GM10266 (cell line): Measurements from ENCODE around the gene EIF5B.

Experiments
- DNase-seq: peaks from one replicate; pipeline ENCODE4 v3.0.0; 2012; ENCODE audit errors: extremely low spot score
- TF ChIP-seq, protein P1 (sequence below): IDR thresholded peaks from 2 replicates; pipeline ENCODE4 v1.5.1; 2012; ENCODE audit warnings: mild to moderate bottlenecking, low read depth; ENCODE audit not compliant: control insufficient read depth, insufficient read depth; ENCODE audit errors: missing control alignments

The EIF5B gene

DNA sequence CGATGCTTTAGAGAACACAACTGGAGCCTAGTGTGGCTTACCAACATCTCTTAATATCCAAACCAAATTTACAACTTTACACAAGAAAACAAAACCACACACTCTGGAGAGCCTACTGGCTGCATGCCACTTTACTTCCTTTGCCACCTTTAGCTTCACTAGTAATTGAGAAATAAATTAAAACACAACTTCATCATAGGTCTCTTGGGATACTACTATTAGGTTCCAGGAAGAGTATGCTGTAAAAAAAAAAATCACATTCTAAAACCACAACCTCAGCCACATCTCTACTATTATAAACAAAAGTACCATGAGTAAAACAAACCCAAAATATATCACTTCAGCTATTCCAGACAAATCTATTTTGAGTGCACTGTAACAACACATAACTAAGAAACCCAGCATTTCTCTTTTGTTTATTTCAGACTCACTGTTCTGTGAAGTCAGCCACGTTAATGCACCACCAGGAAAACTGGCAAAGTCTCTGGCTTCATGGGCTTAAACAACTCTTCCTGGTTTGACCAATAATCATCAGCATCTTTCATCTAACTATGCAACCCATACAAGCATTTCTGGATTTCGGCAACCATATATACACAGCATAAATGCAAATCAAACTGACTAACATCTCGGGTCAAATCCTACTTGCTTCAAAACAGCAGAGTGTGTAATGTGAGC lies 93.6 kb downstream of the EIF5B start:
- TF ChIP-seq, protein P1, sequence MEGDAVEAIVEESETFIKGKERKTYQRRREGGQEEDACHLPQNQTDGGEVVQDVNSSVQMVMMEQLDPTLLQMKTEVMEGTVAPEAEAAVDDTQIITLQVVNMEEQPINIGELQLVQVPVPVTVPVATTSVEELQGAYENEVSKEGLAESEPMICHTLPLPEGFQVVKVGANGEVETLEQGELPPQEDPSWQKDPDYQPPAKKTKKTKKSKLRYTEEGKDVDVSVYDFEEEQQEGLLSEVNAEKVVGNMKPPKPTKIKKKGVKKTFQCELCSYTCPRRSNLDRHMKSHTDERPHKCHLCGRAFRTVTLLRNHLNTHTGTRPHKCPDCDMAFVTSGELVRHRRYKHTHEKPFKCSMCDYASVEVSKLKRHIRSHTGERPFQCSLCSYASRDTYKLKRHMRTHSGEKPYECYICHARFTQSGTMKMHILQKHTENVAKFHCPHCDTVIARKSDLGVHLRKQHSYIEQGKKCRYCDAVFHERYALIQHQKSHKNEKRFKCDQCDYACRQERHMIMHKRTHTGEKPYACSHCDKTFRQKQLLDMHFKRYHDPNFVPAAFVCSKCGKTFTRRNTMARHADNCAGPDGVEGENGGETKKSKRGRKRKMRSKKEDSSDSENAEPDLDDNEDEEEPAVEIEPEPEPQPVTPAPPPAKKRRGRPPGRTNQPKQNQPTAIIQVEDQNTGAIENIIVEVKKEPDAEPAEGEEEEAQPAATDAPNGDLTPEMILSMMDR, result no peak
- DNase-seq, result no peak

DNA sequence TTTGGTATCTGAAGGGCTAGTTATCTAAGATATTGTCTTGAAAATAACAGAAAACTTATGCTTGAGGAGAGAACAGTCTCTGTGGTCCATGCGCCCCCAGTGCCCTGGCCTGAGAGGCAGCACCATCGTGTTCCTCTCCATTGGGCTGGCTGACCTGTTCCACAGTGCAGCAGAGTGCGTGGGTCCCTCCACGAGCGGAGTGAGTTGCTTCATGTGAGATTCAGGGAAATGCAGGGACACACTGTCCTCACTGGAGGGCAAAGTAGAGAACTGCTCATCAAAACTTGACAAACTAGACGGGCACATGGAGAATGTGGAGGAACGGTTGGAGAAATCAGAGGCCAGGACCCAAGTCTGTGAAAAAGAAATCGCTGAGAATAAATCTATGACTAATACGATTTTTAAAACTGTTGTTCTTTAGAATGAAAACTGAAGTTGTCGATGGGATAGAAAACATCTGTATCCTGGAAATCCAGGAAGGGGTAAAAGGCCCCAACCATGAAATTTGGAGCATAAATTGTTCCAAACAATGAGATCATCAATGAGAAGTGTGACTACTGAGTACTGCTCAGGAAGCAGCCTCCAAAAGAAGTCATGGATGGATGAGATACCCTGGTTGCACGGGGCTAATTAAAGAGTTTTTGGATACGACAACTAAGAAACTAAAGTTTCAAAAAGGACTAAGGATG lies 94.5 kb downstream of the EIF5B start:
- DNase-seq, result no peak

DNA sequence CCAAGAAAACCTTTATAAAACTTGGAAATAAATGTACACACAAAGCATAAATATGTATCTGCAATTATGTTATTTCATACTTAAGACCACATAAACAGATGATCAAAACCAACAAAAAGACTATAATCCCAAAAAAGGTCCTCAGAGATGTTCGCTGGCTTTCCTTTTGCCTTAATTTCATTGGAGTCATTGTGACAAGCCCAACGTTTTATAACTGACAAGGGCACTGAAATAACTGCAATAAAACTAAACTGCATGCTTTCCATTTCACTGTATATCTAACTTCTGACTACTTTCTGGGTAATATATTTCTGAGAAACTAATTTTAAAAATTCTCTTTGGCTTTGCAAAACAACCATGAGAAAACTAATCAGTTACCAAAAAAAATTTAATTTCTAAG lies 96.2 kb downstream of the EIF5B start:
- no peak for DNase-seq
- TF ChIP-seq, protein P1, result no peak

More for the DNA sequence above, 94.5 kb downstream of the EIF5B start:
- TF ChIP-seq, protein P1, result no peak

DNA sequence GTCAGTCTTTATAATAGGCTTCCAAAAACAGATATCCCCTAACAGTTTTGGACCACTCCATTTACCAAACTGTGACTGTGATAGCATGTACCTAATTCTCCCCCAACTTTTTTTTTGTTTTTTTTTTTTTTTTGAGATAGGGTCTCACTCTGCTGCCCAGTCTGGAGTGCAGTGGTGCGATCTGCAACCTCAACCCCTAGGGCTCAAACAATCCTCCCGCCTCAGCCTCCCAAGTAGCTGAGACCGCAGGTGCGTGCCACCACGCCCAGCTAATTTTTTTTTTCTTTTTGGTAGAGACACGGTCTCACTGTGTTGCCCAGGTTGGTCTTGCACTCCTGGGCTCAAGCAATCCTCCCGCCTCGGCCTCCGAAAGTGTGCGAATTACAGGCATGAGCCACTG lies 99.7 kb downstream of the EIF5B start:
- no peak for DNase-seq

DNA sequence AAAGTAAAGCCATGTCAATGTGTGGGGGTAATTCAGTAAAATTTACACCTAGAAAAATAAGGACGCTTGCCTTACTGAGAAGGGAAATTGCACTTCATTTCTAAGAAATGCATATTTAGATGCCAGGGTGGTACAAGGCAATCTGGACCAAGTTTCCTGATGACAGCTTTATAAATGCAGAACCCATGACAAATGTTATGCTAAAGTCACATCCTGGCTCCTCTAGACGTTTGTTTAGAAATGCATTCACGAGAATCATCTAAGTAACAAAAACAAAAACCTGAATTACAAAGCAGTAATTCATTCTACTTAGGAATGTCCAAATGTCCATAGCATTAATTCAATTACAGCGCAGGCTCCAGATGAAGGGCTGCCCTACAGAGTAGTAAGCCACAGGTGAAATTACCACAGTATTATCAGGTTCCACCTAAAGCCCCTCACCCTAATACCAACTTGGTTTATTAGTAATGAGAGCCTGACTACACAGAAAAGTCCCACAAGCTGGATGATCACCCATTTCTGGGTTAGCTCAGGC lies 102.8 kb downstream of the EIF5B start:
- no peak for DNase-seq
- TF ChIP-seq, protein P1, result no peak

More for the DNA sequence above, 99.7 kb downstream of the EIF5B start:
- TF ChIP-seq, protein P1, result no peak

DNA sequence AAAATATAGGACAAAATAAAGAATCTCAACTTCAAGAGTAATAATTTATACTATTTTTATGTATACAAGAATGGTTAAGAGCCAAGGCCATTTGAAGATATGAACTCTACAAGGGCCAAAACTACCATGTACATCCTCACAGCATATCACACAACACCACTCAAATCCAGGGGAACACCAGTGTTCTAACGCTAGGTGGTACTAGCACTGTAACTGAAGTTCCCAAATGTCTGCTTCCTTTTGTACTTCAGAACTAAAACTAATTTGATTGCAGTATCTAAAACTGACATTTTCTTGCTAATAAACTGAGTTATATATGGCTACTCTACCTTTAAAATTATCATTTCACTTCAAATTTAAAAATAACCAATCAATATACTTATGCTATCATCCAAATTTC lies 105.6 kb downstream of the EIF5B start:
- no peak for DNase-seq
- TF ChIP-seq, protein P1, result peak; percentile 3

DNA sequence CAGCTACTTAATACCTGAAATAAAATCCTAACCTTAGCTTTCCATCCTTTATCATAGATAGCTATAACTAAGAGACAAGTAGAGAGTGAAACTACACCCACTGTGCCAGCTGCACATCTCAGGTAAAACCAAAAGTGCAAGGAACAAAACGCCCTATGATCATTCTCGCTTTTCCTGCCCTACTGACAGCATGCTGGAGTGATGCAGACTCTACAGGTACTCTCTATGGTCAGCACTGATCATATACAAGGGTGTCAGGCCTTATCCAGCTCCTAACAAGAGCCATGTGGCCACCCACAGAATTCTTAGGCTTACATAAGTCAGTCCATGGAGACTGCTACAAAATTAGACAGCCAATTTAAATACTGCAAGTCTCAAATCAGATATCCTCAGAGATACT lies 107.0 kb downstream of the EIF5B start:
- TF ChIP-seq, protein P1, result no peak

More for the DNA sequence above, 107.0 kb downstream of the EIF5B start:
- no peak for DNase-seq
